ENCODE data around the gene GARNL3.

Gene GARNL3

GRCh38 chr9:127390248-127390545, 125.6 kb downstream of the GARNL3 start:
- DNase-seq: no peak

GRCh38 chr9:127390563-127390962, 126.0 kb downstream of the GARNL3 start:
- no peak for DNase-seq

GRCh38 chr9:127392166-127392565, 127.6 kb downstream of the GARNL3 start:
- DNase-seq: no peak

- no peak for DNase-seq
Observed at GRCh38 chr9:127392976-127393375, 128.4 kb downstream of the GARNL3 start.

GRCh38 chr9:127393645-127394044, 129.1 kb downstream of the GARNL3 start:
- no peak for DNase-seq

- DNase-seq: no peak
Observed at GRCh38 chr9:127395497-127396252, 131.1 kb downstream of the GARNL3 start.

- no peak for DNase-seq
Observed at GRCh38 chr9:127396253-127396807, 131.8 kb downstream of the GARNL3 start.

- DNase-seq: peak; percentile 99
Observed at GRCh38 chr9:127396808-127397645, 132.5 kb downstream of the GARNL3 start, which contains the start of gene SLC2A8. Gene SLC2A8, plus strand, starts transcription at chr9:127397169. Its CDS starts 62 bp downstream, at chr9:127397231.

- DNase-seq: peak; percentile 18 to 50
Observed at GRCh38 chr9:127397646-127398274, 133.2 kb downstream of the GARNL3 start.

- DNase-seq: no peak
Observed at GRCh38 chr9:127398275-127398647, 133.7 kb downstream of the GARNL3 start.

- DNase-seq: no peak
Observed at GRCh38 chr9:127398715-127399400, 134.3 kb downstream of the GARNL3 start.

GRCh38 chr9:127399736-127400269, 135.2 kb downstream of the GARNL3 start:
- DNase-seq: no peak

- DNase-seq: no peak
Observed at GRCh38 chr9:127402401-127403090, 138.0 kb downstream of the GARNL3 start.

GRCh38 chr9:127403507-127404192, 139.1 kb downstream of the GARNL3 start:
- DNase-seq: no peak

- DNase-seq: no peak
Observed at GRCh38 chr9:127404631-127405030, 140.1 kb downstream of the GARNL3 start.

GRCh38 chr9:127405344-127406125, 141.0 kb downstream of the GARNL3 start:
- DNase-seq: no peak

GRCh38 chr9:127406799-127407491, 142.4 kb downstream of the GARNL3 start:
- DNase-seq: no peak

GRCh38 chr9:127407492-127407843, 142.9 kb downstream of the GARNL3 start:
- DNase-seq: no peak

- DNase-seq: no peak
Observed at GRCh38 chr9:127411122-127411521, 146.5 kb downstream of the GARNL3 start.

GRCh38 chr9:127415141-127415540, 150.6 kb downstream of the GARNL3 start:
- no peak for DNase-seq

Data from SHP77 (cell line).